Suppressor macrophage treated with lipopolysaccharide for 1 hour (primary cell): Measurements from ENCODE around the gene ALK.
"Not testable (repeated sequence)": the region's sequence is repeated elsewhere in the genome, so short reads cannot be mapped to it uniquely, and the experiment has no call there.

Source experiments
- DNase-seq, 3 donors: peaks; one replicate each; pipeline ENCODE4 v3.0.0-alpha.2; 2020 to 2022

Gene ALK

DNA sequence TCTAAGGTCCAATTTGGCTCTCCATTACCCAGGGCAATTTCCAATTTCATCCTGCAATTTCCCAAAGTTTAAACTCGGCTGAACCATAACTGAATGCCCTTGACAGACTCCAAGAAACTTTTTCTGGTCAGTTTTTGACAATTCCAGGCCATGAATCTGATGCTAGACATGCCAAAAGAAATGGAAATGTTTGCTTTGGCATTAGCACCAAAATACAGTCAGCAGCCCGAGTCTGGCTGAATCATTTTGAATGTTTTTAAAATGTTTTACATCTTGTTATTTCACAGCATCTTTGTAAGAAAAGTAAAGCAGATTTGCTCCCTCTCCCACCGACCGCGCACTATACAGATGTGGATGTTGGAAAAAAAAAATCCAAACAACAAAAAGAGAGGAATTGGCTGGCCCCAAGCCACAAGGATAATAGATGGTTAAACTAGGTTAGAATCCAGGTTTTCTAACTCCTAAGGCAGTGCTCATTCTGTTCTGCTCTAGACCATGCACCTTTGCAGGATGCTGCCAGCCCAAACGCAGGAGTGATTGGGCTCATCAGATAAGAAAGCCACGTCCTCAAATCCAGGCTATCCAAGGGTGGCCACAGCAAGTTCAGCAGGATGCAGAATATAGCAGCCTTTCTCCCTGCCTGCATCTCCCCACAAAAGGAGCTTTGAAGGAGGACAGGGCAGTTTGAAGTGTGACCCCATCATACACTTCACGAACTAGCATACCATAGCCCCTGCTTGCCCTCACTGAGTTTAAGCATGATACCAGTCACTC lies 167.5 kb downstream of the ALK start:
- DNase-seq = no peak

GRCh38 chr2:29751390-29751789 lies 170.0 kb downstream of the ALK start:
- DNase-seq = no peak

- not testable (repeated sequence) for DNase-seq
Measured at GRCh38 chr2:29750463-29750862, 170.9 kb downstream of the ALK start.

DNA sequence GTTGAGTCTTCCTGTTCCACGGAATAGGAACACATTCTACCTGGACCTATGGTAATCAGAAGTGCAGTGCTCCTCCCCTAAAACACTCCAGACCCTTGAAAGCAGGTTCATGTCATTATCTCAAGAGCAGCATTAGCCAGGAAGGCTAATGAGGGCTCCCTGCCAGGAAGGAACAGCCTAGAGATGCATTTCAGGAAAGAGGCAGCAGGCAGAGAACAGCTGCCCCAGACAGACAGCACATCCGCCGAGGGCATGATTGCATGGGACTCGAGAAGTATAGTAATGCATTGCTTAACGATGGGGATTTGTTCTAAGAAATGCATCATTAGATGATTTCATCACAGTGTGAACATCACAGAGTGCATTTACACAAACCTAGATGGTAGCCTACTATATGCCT lies 171.5 kb downstream of the ALK start:
- peak in 2 of 3 donors; percentile 5 for DNase-seq

- DNase-seq = no peak
Measured at GRCh38 chr2:29749041-29749440, 172.3 kb downstream of the ALK start.

DNA sequence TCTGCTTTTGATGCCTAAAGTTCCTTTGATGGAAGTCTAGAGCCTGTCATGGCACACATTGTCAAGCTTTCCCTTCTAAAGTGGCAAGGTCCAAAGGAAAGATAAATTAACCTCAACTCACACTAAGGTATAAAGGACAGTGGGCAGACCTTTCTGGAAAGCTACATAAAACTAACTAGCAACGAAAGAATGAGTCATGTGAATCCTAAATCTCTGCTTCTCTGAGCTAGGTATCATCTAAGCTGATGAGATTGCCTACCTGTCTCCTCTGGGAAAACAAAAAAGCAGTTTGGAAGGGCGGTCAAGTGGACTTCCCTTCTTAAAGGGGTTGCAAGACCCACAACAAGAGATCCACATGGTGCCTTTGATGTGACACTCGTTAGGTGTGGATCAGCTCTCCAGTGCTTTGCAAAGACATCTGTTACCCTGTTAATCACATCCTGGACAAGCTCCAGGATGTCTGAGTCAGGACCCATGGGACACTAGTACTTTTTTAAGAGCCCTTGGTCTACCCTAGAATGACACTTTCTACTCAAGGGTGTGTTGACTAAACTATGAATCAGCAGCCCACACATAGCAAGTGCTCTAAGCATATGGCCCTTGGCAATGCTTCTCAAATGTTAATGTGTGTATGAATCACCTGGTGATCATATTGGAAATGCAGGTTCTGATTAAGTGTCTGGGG lies 173.5 kb downstream of the ALK start:
- DNase-seq = peak; percentile 36 to 59 (median 38)

GRCh38 chr2:29744976-29745375 lies 176.4 kb downstream of the ALK start:
- DNase-seq = no peak

GRCh38 chr2:29743516-29743915 lies 177.9 kb downstream of the ALK start:
- DNase-seq = no peak

- no peak for DNase-seq
Measured at GRCh38 chr2:29742656-29743055, 178.7 kb downstream of the ALK start.

GRCh38 chr2:29741132-29741531 lies 180.3 kb downstream of the ALK start:
- no peak for DNase-seq

- no peak for DNase-seq
Measured at GRCh38 chr2:29733965-29734364, 187.4 kb downstream of the ALK start.

DNA sequence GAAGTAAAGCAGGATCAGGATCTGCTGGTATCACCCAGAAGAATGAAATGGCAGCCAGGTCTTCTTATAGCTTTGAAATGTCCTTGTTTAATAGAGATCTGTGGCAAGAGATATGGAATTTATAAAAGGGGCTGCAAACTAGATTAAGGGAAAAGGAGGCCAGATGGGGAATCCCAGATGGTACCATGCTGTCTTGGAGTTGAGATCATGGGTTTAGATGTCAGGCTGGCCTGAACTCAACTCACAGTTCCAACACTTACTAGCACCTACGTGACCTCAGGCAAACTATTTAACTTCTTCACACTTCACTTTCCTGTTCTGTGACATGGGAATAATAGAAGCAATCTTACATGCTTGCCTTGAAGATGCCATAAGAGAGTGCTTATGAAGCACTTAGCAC lies 188.2 kb downstream of the ALK start:
- DNase-seq = no peak

- DNase-seq = no peak
Measured at GRCh38 chr2:29731948-29732347, 189.4 kb downstream of the ALK start.

DNA sequence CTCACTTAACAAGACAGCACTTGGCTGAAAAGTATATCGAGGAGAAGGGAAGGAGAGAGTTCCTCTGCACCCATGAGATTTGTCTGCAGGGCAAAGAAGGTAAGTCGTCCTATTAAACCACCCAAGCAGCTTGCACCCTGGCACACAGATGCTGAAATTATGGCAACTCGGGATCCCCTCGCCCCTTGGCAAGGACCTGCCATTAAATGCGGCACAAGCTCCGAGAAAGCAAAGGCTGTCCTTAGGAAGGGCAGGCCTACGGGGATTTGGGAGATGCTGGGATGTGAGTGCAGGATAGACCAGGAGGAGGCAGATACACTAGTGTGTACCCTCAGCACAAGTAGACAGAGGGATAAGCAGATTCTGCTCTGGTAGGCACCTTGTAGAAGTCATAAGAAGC lies 191.5 kb downstream of the ALK start:
- no peak for DNase-seq

GRCh38 chr2:29729401-29729800 lies 192.0 kb downstream of the ALK start:
- DNase-seq = peak in 2 of 3 donors; percentile 17 to 31

DNA sequence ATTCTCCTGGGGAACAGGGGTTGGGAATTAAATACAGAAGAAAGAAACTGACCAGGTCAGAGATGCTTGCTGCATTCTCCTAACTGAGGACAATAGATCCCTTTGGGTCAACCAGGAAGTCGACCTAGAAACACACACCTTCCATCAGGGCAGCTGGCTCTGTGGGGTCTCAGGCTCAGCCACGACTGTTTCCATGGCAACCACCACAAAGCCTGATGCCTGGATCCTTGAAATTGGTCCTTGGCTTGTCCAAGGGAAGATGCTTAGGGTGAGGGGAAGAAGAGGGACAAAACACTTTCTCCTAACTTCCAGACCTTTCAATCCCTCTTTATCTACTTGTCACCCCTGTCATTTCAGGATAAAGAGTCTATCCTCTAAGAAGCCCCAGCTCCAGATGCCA lies 194.4 kb downstream of the ALK start:
- no peak for DNase-seq

- DNase-seq = no peak
Measured at GRCh38 chr2:29725610-29726009, 195.8 kb downstream of the ALK start.

DNA sequence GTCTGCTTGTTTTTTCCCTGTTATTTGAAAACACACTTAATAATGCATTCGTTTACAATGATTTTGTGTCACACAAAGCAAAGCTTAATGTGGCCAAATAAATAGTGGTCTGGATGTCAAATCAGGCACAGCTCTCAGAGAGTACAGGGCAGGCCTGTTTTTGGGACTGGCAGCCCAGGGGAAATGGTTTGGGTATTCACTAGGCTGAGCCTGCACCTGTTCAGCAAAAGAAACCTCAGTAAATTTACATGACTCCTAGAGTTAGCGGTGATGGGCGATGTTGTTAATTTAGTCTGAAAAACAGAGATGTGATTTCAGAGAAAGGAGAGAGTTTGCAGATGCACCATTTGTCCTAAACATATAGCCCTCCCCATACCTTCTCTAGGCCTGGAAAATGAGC lies 197.1 kb downstream of the ALK start:
- no peak for DNase-seq

GRCh38 chr2:29723255-29724001 lies 198.0 kb downstream of the ALK start:
- no peak for DNase-seq

- DNase-seq = no peak
Measured at GRCh38 chr2:29719639-29720038, 201.7 kb downstream of the ALK start.

DNA sequence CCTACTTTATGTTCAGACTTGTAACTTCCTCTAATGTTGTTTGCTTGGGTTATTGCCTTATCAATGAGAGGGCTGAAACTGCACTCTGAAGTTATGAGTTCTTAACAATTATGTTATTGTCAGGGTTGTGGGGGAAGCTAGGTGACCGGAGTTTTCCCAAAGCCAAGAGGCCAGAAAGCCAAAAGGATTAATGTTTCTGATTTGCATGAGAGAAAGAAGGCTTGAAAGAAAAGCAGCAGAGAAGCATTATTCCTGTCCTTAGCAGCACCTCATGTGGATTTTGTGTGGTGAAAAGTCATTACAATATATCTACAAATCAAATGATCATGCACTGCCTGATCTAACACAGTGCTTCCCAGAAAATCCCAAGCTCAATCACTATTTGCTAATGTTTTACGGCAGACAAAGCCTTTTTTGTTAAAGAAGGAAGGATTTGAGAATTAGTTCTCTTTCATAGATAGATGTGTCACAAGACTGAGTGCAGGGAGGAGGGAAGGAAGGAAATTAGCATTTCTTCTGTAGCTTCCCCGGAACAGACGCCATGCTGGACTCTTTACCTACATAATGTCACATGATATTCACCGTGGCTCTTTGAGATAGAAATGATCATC lies 203.2 kb downstream of the ALK start:
- no peak for DNase-seq

DNA sequence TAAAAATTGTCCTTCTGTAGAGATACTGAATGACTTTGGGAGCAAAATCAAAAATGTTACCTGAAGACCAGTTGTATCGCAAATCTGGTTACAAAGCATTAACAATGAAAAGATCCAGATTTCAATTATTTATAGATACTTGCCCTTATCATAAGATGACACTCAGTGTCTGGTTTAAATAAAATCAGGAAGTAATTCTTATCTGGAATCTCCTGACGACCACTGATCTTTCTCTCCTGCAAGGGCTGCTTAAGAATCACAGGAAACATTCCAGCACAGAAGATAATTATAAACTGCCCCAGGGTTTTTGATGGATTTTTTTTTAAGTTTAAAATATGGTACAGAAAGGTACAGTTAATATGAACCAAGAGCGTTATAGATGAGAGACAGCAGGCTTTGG lies 205.7 kb downstream of the ALK start:
- no peak for DNase-seq

DNA sequence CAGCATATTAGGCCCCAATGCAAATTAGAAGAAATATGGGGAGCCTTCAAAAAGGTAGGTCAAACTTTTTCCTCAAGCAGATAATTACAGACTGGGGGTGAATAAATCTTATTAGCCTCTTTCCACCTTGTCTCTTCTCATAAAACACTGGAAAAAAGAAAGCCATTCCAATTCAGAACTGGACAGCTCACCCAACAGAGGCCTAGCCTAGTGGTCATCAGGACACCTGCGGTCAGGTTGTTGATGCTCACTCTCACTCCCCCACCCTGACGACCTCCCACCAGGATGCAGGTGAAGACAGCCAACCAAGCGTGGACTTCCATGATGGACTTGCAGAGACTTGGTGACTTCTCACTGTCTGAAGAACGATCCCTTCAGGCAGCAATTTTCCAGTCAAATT lies 207.1 kb downstream of the ALK start:
- DNase-seq = no peak
